Measurements from ENCODE around the gene PODN.

Gene PODN

GRCh38 chr1:53075761-53076163 is 13.7 kb downstream of the PODN start:
- DNase-seq: no peak

- no peak for DNase-seq
Observed at GRCh38 chr1:53076165-53076564, 14.2 kb downstream of the PODN start.

GRCh38 chr1:53076721-53077598 is 14.9 kb downstream of the PODN start:
- no peak for DNase-seq

GRCh38 chr1:53077599-53077965 is 15.6 kb downstream of the PODN start:
- no peak for DNase-seq

- no peak for DNase-seq
Observed at GRCh38 chr1:53078333-53079101, 16.5 kb downstream of the PODN start.

GRCh38 chr1:53079251-53079650 is 17.2 kb downstream of the PODN start:
- no peak for DNase-seq

GRCh38 chr1:53080041-53080440 is 18.0 kb downstream of the PODN start:
- no peak for DNase-seq

- no peak for DNase-seq
Observed at GRCh38 chr1:53080769-53081168, 18.8 kb downstream of the PODN start.

- DNase-seq: no peak
Observed at GRCh38 chr1:53081384-53082066, 19.5 kb downstream of the PODN start.

- no peak for DNase-seq
Observed at GRCh38 chr1:53082826-53083455, 20.9 kb downstream of the PODN start.

GRCh38 chr1:53083636-53084588 is 21.9 kb downstream of the PODN start:
- no peak for DNase-seq

GRCh38 chr1:53084589-53084971 is 22.6 kb downstream of the PODN start:
- DNase-seq: no peak

GRCh38 chr1:53085405-53085804 is 23.4 kb downstream of the PODN start:
- no peak for DNase-seq

GRCh38 chr1:53086491-53087070 is 24.6 kb downstream of the PODN start:
- no peak for DNase-seq

- no peak for DNase-seq
Observed at GRCh38 chr1:53087332-53088285, 25.6 kb downstream of the PODN start.

GRCh38 chr1:53088616-53089300 is 26.7 kb downstream of the PODN start:
- no peak for DNase-seq

GRCh38 chr1:53089478-53090226 is 27.6 kb downstream of the PODN start:
- DNase-seq: no peak

GRCh38 chr1:53090227-53091147 is 28.5 kb downstream of the PODN start:
- no peak for DNase-seq
